Measurements from ENCODE around the gene PTP4A2. TPM values are rescaled to one million over a fixed set of nuclear protein-coding genes. Genes with fewer than 3 reads are reported as not detected.

Gene PTP4A2
- total RNA-seq, 4 donors from 2014 or later, result 160 to 241 (median 173) TPM

- Histone ChIP-seq H3K9me3 (no peaks in the 10 kb centered on the region), H3K27ac (replicated peaks in 1 of 4) (no peak overlapping the region), H3K27me3 (no peaks in the 10 kb centered on the region), H3K4me3 (no peak overlapping the region), H3K36me3 (no peaks in the 10 kb centered on the region), H3K4me1 (peaks cover 0 to 6% (median 5%) of the 10 kb centered on the region in 4 donors)
- TF ChIP-seq CTCF (IDR thresholded peaks at IDR 0.05) (no peak), EP300 (IDR thresholded peaks at IDR 0.05) (no peak), POLR2AphosphoS5 (IDR thresholded peaks at IDR 0.05) (no peak)
- WGBS, result 55% methylated on average over 8 of the region's 8 CpGs
- intact Hi-C loops (cut with DNase I), result no loop called here
- DNase-seq (ENCODE audit: extremely low spot score), result no peak
Observed at GRCh38 chr1:31880957-31881687, 57.0 kb downstream of the PTP4A2 start.

- Histone ChIP-seq H3K9me3 (no peaks in the 10 kb centered on the region), H3K4me1 (peaks cover 0 to 6% (median 5%) of the 10 kb centered on the region in 4 donors), H3K27ac (replicated peaks in 1 of 4) (no peak overlapping the region), H3K36me3 (no peaks in the 10 kb centered on the region), H3K4me3 (no peak overlapping the region), H3K27me3 (no peaks in the 10 kb centered on the region)
- intact Hi-C loops (cut with DNase I), result no loop called here
- TF ChIP-seq POLR2AphosphoS5 (IDR thresholded peaks at IDR 0.05) (no peak), EP300 (IDR thresholded peaks at IDR 0.05) (no peak), CTCF (IDR thresholded peaks at IDR 0.05) (no peak), POLR2A (IDR thresholded peaks at IDR 0.05; ENCODE audit: low read depth) (no peak)
- no peak for DNase-seq (ENCODE audit: extremely low spot score)
- 69% methylated on average over 4 of the region's 4 CpGs for WGBS
Observed at GRCh38 chr1:31879981-31880608, 58.1 kb downstream of the PTP4A2 start.

GRCh38 chr1:31878058-31878457, 60.1 kb downstream of the PTP4A2 start:
- WGBS, result 77% methylated on average over 2 of the region's 6 CpGs

GRCh38 chr1:31877544-31877943, 60.6 kb downstream of the PTP4A2 start:
- Histone ChIP-seq H3K4me1 (peaks cover 0 to 6% (median 5%) of the 10 kb centered on the region in 4 donors), H3K9me3 (no peaks in the 10 kb centered on the region), H3K27me3 (no peaks in the 10 kb centered on the region), H3K4me3 (no peak overlapping the region), H3K36me3 (no peaks in the 10 kb centered on the region), H3K27ac (replicated peaks in 1 of 4) (no peak overlapping the region)
- TF ChIP-seq CTCF (IDR thresholded peaks at IDR 0.05) (no peak), POLR2A (IDR thresholded peaks at IDR 0.05; ENCODE audit: low read depth) (no peak), EP300 (IDR thresholded peaks at IDR 0.05) (no peak), POLR2AphosphoS5 (IDR thresholded peaks at IDR 0.05) (no peak)
- no peak for DNase-seq (ENCODE audit: extremely low spot score)
- WGBS, result 75% methylated on average over 4 of the region's 4 CpGs
- intact Hi-C loops (cut with DNase I), result no loop called here

More at GRCh38 chr1:31878058-31878457, 60.1 kb downstream of the PTP4A2 start:
- intact Hi-C loops (cut with DNase I), result no loop called here
- Histone ChIP-seq H3K27ac (replicated peaks in 1 of 4) (no peak overlapping the region), H3K4me1 (peaks cover 0 to 6% (median 5%) of the 10 kb centered on the region in 4 donors), H3K27me3 (no peaks in the 10 kb centered on the region), H3K9me3 (no peaks in the 10 kb centered on the region), H3K4me3 (no peak overlapping the region), H3K36me3 (no peaks in the 10 kb centered on the region)
- DNase-seq (ENCODE audit: extremely low spot score), result no peak
- TF ChIP-seq POLR2A (IDR thresholded peaks at IDR 0.05; ENCODE audit: low read depth) (no peak), CTCF (IDR thresholded peaks at IDR 0.05) (no peak), POLR2AphosphoS5 (IDR thresholded peaks at IDR 0.05) (no peak), EP300 (IDR thresholded peaks at IDR 0.05) (no peak)
